DMS53 treated with DMSO at 0.1 percent for 48 hours (cell line): ENCODE data around the gene MIF4GD.

Source experiments
- DNase-seq: peaks from one replicate; lab custom pipeline; 2025; ENCODE audit not compliant: unreplicated experiment; lab: John Stamatoyannopoulos, UW

The MIF4GD gene

DNA sequence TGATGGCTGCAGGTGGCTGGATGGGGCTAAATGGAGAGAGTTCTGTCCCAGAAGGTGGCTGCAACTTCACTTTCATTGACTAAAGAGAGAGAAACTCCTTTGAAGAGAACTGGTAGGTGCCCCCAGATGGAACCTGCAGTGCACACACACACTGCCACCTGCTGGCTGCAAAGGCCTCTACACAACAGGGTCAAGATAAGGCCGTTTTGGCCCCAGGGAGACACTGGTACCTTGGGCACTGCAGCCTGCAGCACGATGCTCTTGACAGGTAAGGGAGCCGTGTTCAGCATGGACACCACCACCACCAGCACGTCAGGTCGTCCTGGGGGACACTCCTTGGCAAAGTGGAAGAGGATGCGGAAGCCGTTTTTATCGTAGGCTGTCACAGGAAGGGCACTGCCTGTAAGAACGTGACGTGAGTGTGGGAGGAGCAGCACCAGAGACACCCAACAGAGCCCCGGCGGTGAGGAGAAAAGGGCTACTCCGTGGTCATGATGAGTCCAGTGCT is 32.3 kb downstream of the MIF4GD start:
- peak; percentile 67 for DNase-seq

DNA sequence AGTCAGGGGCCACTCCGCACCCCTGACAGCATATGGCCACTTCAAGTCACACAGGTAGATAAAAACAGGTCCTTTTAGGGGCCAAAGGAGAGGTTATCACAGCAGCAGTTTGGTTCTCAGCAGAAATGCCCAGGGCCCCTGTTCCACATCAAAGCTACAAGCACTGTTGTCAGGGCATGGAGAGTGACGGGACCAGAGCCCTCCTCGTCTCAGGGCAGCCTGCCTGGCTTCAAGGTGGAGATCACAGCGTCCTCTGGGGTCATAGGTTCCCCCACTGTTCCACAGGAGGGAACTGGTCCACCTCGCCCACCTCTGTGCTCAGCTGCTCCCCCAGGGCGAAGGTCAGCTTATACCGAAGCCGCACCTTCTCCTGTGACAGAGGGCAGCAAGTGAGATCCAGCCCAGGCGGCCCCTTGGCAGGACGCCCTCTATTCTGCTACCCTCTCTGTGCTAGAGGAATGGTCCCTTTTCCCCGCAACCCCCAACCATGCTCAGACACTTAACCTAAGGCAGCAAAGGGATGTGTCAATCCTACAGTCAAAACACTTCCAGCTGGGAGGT is 32.9 kb downstream of the MIF4GD start:
- DNase-seq, result no peak

DNA sequence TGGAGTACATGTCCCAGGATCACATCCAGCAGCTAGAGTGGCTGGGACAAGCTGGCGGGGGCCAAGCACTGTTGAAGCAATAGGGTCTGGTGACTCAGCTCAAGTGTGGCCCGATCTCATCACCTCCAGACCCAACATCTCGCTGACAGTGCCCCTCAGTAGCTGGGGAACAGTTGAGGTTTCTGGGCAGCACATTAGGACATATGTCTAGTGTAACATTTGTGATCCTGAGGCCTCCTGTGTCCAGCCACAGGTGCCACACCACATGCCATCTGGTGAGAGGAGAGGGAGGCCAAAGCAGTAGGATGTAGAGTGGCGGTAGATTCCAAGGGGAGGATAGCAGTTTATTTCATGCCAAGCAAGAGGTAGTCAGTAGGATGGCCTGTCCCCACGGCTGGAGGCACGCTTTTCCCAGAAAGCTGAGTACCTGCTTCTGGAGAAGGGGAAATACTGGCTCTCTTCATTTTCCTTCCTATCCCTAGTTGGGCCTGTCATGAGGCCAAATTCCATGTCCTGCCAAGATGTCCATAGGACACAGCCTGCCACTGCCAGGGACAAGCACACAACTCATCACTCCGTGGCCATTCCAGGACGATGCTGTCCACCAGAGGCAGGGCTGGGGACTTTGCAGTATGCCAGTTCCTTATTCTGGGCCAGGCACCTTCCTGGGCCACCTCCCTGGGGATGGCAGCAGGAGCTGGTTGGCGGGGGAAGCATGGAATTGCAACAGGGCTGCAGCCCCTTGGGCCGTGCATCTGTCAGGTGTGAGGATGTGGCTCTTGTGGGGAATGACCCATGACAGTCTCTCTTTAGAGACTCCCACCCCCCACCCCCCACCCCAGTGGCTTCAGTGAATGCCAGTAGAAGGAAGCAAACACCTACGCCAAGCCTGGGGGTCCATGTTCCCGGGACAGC is 33.7 kb downstream of the MIF4GD start:
- DNase-seq, result no peak

DNA sequence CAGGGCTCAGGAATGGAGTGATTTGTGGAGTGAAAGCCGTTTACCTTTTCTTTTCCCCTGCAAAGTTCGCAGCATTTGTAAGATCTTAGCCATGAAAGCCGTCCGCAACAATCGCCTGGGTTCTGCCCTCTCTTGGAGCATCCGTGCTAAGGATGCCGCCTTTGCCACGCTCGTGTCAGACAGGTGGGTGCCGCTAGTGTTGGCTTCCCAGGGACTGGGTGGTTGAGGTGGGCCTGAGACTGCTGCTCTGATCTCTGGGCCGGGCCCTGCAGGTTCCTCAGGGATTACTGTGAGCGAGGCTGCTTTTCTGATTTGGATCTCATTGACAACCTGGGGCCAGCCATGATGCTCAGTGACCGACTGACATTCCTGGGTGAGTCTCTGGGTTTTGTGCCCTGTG is 38.2 kb downstream of the MIF4GD start:
- no peak for DNase-seq

GRCh38 chr17:75231741-75232464 is 39.1 kb downstream of the MIF4GD start:
- DNase-seq, result no peak

DNA sequence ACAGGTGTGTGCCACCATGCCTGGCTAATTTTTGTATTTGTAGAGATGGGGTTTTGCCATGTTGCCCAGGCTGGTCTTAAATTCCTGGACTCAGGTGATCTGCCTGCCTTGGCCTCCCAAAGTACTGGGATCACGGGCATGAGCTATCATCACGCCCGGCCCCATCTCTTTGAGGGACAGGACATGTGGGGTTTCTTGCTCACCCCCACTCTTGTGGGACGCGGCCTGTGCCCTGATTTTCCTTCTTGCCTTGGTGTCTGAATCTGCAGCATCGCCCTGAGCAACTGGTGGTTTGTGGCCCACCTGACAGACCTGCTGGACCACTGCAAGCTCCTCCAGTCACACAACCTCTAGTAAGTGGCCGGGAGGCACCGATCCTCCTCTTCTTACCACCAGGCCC is 40.0 kb downstream of the MIF4GD start:
- no peak for DNase-seq

GRCh38 chr17:75228847-75229246 is 42.2 kb downstream of the MIF4GD start:
- DNase-seq, result no peak

DNA sequence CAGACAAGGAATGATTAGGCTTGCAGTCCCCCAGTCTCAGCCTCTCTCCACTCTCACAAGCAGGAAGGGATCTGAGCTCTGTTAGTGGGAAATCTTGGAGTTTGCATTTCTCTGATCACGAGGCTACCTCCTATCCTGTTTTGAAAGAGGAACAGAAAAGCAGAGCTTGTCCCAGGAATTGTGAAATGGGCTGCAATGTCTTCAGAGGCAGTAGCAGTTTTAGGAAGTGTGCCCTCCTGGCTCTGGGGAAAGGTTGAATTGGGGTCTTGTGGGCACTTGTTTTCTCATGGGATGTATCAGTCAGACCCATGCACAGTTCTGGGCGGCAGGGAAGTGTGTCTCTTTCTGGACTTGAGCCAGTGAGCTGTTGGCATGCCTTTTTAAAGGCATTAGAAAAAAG is 42.7 kb downstream of the MIF4GD start:
- DNase-seq, result no peak

- no peak for DNase-seq
These were observed 43.3 kb downstream of the MIF4GD start for GRCh38 chr17:75227729-75228128.

DNA sequence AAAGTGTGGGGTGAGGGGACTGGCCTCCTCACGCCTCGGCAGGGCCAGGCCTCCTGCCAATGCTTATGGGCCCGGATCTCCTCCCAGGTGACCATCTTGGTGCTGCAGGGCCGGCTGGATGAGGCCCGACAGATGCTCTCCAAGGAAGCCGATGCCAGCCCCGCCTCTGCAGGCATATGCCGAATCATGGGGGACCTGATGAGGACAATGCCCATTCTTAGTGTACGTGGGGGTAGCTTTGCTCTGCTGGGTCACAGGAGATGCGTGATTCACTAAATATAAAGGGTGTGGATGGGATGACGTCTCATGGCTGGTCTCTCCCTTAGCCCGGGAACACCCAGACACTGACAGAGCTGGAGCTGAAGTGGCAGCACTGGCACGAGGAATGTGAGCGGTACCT is 46.0 kb downstream of the MIF4GD start:
- no peak for DNase-seq

DNA sequence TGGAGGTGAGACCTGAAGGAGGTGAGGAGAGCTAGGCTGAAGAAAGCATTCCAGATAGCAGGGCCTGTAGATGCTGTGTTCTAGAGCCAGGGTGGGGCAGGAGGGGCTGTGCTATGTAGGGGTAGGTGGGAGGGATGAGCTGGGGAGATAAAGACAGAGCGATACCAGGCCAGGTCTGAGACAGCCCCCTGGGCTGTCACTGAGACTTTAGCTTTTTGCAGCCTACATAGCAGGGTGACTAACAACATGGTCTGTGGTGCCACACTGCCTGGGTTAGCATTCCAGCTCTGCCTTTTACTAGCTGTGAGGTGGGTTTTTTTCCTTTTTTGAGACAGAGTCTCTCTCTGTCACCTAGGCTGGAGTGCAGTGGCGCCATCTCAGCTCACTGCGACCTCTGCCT is 51.2 kb downstream of the MIF4GD start:
- no peak for DNase-seq

- no peak for DNase-seq
These were observed 52.9 kb downstream of the MIF4GD start for GRCh38 chr17:75218131-75218530.
